ENCODE measurements around the gene FHIT.
"Not testable (repeated sequence)": the region's sequence is repeated elsewhere in the genome, so short reads cannot be mapped to it uniquely, and the experiment has no call there.

The FHIT gene

GRCh38 chr3:61221759-61222362 is 29.4 kb downstream of the FHIT start:
- TF ChIP-seq CTCF (IDR thresholded peaks at IDR 0.05; ENCODE audit: borderline replicate concordance, insufficient read depth, low read depth, low read length) = no peak
- H3K4me3 ChIP-seq (ENCODE audit: low read depth, low read length) = no peak overlapping the region

- no peak overlapping the region for H3K4me3 ChIP-seq (ENCODE audit: low read depth, low read length)
- no peak for TF ChIP-seq CTCF (IDR thresholded peaks at IDR 0.05; ENCODE audit: borderline replicate concordance, insufficient read depth, low read depth, low read length)
These were observed 32.7 kb downstream of the FHIT start for GRCh38 chr3:61218504-61218903.

GRCh38 chr3:61216171-61216570 is 35.1 kb downstream of the FHIT start:
- not testable (repeated sequence) for H3K4me3 ChIP-seq (ENCODE audit: low read depth, low read length)

- TF ChIP-seq CTCF (IDR thresholded peaks at IDR 0.05; ENCODE audit: borderline replicate concordance, insufficient read depth, low read depth, low read length) = no peak
These were observed 49.2 kb downstream of the FHIT start for GRCh38 chr3:61202086-61202485.

GRCh38 chr3:61201071-61201470 is 50.2 kb downstream of the FHIT start:
- no peak for TF ChIP-seq CTCF (IDR thresholded peaks at IDR 0.05; ENCODE audit: borderline replicate concordance, insufficient read depth, low read depth, low read length)

More at GRCh38 chr3:61202086-61202485, 49.2 kb downstream of the FHIT start:
- H3K4me3 ChIP-seq (ENCODE audit: low read depth, low read length) = no peak overlapping the region

GRCh38 chr3:61200270-61200669 is 51.0 kb downstream of the FHIT start:
- H3K4me3 ChIP-seq (ENCODE audit: low read depth, low read length) = no peak overlapping the region
- no peak for TF ChIP-seq CTCF (IDR thresholded peaks at IDR 0.05; ENCODE audit: borderline replicate concordance, insufficient read depth, low read depth, low read length)

More at GRCh38 chr3:61201071-61201470, 50.2 kb downstream of the FHIT start:
- H3K4me3 ChIP-seq (ENCODE audit: low read depth, low read length) = no peak overlapping the region

GRCh38 chr3:61199843-61200242 is 51.4 kb downstream of the FHIT start:
- no peak for TF ChIP-seq CTCF (IDR thresholded peaks at IDR 0.05; ENCODE audit: borderline replicate concordance, insufficient read depth, low read depth, low read length)
- no peak overlapping the region for H3K4me3 ChIP-seq (ENCODE audit: low read depth, low read length)
